HepG2 (cell line): ENCODE data around the gene IGSF8. TPM values are rescaled to one million over a fixed set of nuclear protein-coding genes. Genes with fewer than 3 reads are reported as not detected.

ENCODE experiments used
- ATAC-seq: fragments of 200-7000 bp; cut with Tn5 transposase; 3 replicates; pipeline ENCODE4 v1.9.1; 2020; ENCODE audit warnings: mild to moderate bottlenecking, moderate library complexity
- BruUV-seq: library from RNA; stranded (reverse); fragments of 400-500 nt; replicated peaks from 2 replicates; lab custom pipeline; 2021; lab: Mats Ljungman, UMichigan
- CTCF ChIA-PET: fragments of 300-600 bp; formaldehyde crosslinking; extraction: SDS; loops from one replicate; lab custom pipeline; 2021; ENCODE audit warnings: low total read pairs, inconsistent platforms, low intra/inter-chr PET ratio; lab: Yijun Ruan, JAX
- POLR2A ChIA-PET: fragments of 350-600 bp; sonication (Branson Sonifier 250); formaldehyde crosslinking; loops from one replicate; lab custom pipeline; 2020; ENCODE audit warnings: antibody characterized with exemption, inconsistent platforms; lab: Yijun Ruan, JAX
- DNase-seq: peaks from one replicate; pipeline ENCODE4 v3.0.0-alpha.2; 2015; ENCODE audit warnings: low spot score
- FAIRE-seq: peaks from 3 replicates; lab custom pipeline; 2011; peaks lifted over from hg19 to GRCh38; lab: Jason Lieb, UNC
- H2AFZ ChIP-seq: one replicate; pipeline ENCODE4 v1.6.1; 2011; ENCODE audit warnings: low read length, inconsistent platforms
- H3K27ac ChIP-seq: fragments of 300-600 bp; 3 replicates; pipeline ENCODE4 v1.8.0; 2011; ENCODE audit warnings: mixed run types, mild to moderate bottlenecking, mixed read lengths, low read length, inconsistent platforms; ENCODE audit not compliant: insufficient read depth; ENCODE audit errors: extremely low read length
- H3K27me3 ChIP-seq, 2 experiments: fragments of 200-600 bp in 1 of 2; 2 replicates in 1 of 2; 3 replicates in 1 of 2; pipeline versions ENCODE4 v1.6.0 to v1.8.0; 2011; ENCODE audit warnings: low read length in 2 of 2, mild to moderate bottlenecking in 2 of 2, moderate library complexity in 2 of 2, inconsistent platforms in 1 of 2; ENCODE audit not compliant: insufficient read depth in 2 of 2, control insufficient read depth in 1 of 2
- H3K36me3 ChIP-seq, 2 experiments: fragments of 200-600 bp in 1 of 2; replicated peaks in 1 of 2; 2 replicates in 1 of 2; 3 replicates in 1 of 2; pipeline versions ENCODE4 v1.5.1 to v1.8.0; 2011; ENCODE audit warnings: low read length in 2 of 2, inconsistent platforms in 1 of 2; ENCODE audit not compliant: insufficient read depth in 2 of 2, control insufficient read depth in 1 of 2
- H3K4me1 ChIP-seq: 2 replicates; pipeline ENCODE4 v1.5.1; 2012; ENCODE audit warnings: low read length, inconsistent platforms; ENCODE audit not compliant: insufficient read depth
- H3K4me2 ChIP-seq: 2 replicates; pipeline ENCODE4 v1.6.0; 2011; ENCODE audit warnings: low read depth, low read length, inconsistent platforms
- H3K4me3 ChIP-seq, 3 experiments: fragments of 200-600 bp in 1 of 3; sonication (generic), shearing (Covaris generic) in 1 of 3; replicated peaks in 1 of 3; 2 replicates each; pipeline ENCODE4 v1.5.1; 2011 to 2016; ENCODE audit warnings: low read length in 3 of 3, inconsistent platforms in 2 of 3, low read depth in 2 of 3, mild to moderate bottlenecking in 2 of 3, control low read depth in 1 of 3, mixed read lengths in 1 of 3; ENCODE audit not compliant: insufficient read depth in 1 of 3
- H3K79me2 ChIP-seq: one replicate; pipeline ENCODE4 v1.6.1; 2011; ENCODE audit warnings: low read length, inconsistent platforms; ENCODE audit not compliant: insufficient read depth
- H3K9ac ChIP-seq: 2 replicates; pipeline ENCODE4 v1.6.0; 2011; ENCODE audit warnings: mild to moderate bottlenecking, low read depth, low read length, inconsistent platforms; ENCODE audit not compliant: insufficient read depth
- H3K9me3 ChIP-seq: 2 replicates; pipeline ENCODE4 v1.5.1; 2012; ENCODE audit warnings: mild to moderate bottlenecking, low read length
- H4K20me1 ChIP-seq: 2 replicates; pipeline ENCODE4 v1.6.0; 2011; ENCODE audit warnings: inconsistent platforms, mild to moderate bottlenecking, low read length, moderate library complexity; ENCODE audit not compliant: insufficient read depth
- ATF7 ChIP-seq, 2 experiments: fragments of 450-650 bp in 1 of 2; sonication (generic) in 1 of 2; formaldehyde crosslinking in 1 of 2; IDR thresholded peaks; 2 replicates each; pipeline versions ENCODE4 v1.4.0 to v1.6.1; 2016 to 2020; ENCODE audit warnings: antibody characterized with exemption in 1 of 2, mild to moderate bottlenecking in 1 of 2, missing genetic modification reagents in 1 of 2
- CBFB ChIP-seq: sonication (generic); formaldehyde crosslinking; IDR thresholded peaks from 2 replicates; pipeline ENCODE4 v1.4.0; 2020; ENCODE audit warnings: missing genetic modification reagents
- CSRNP1 ChIP-seq: sonication (generic); formaldehyde crosslinking; IDR thresholded peaks from 2 replicates; pipeline ENCODE4 v1.8.1; 2023; ENCODE audit warnings: mild to moderate bottlenecking, missing genetic modification reagents
- DNMT3B ChIP-seq: conservative IDR thresholded peaks from 2 replicates; pipeline ENCODE4 v1.6.1; 2016; ENCODE audit warnings: missing biosample characterization, control low read depth
- FOXC1 ChIP-seq: sonication (generic); formaldehyde crosslinking; IDR thresholded peaks from 2 replicates; pipeline ENCODE4 v1.8.0; 2022; ENCODE audit warnings: mild to moderate bottlenecking, missing genetic modification reagents, borderline replicate concordance
- HCFC1 ChIP-seq: fragments of 150-350 bp; IDR thresholded peaks from 2 replicates; pipeline ENCODE4 v1.6.1; 2014; ENCODE audit warnings: low read depth, low read length
- HDAC1 ChIP-seq: sonication (generic); formaldehyde crosslinking; IDR thresholded peaks from 2 replicates; pipeline ENCODE4 v1.5.1; 2020; ENCODE audit warnings: mild to moderate bottlenecking, missing genetic modification reagents
- ISL2 ChIP-seq: sonication (generic); formaldehyde crosslinking; IDR thresholded peaks from 2 replicates; pipeline ENCODE4 v1.5.0; 2020; ENCODE audit warnings: missing genetic modification reagents
- MTA3 ChIP-seq: sonication (generic); formaldehyde crosslinking; IDR thresholded peaks from 2 replicates; pipeline ENCODE4 v1.4.0; 2020; ENCODE audit warnings: missing genetic modification reagents
- MTF2 ChIP-seq: sonication (generic); formaldehyde crosslinking; IDR thresholded peaks from 2 replicates; pipeline ENCODE4 v1.5.0; 2020; ENCODE audit warnings: missing genetic modification reagents, borderline replicate concordance
- POLR2A ChIP-seq, 2 experiments: IDR thresholded peaks; 2 replicates each; pipeline ENCODE4 v1.6.1; 2011; ENCODE audit warnings: low read depth in 2 of 2, low read length in 2 of 2, mild to moderate bottlenecking in 1 of 2, moderate library complexity in 1 of 2; ENCODE audit not compliant: insufficient read depth in 1 of 2
- SPEN ChIP-seq: sonication (generic); formaldehyde crosslinking; IDR thresholded peaks from 2 replicates; pipeline ENCODE4 v1.5.1; 2020; ENCODE audit warnings: low read depth, mild to moderate bottlenecking, missing genetic modification reagents
- SUZ12 ChIP-seq: fragments of 150-350 bp; IDR thresholded peaks from 2 replicates; pipeline ENCODE4 v1.6.1; 2014; ENCODE audit warnings: low read depth, low read length
- TP53 ChIP-seq: sonication (generic); formaldehyde crosslinking; conservative IDR thresholded peaks from 2 replicates; pipeline ENCODE4 v1.4.0; 2020; ENCODE audit warnings: missing genetic modification reagents
- U2AF2 ChIP-seq: fragments of 200-400 bp; formaldehyde crosslinking; IDR thresholded peaks from 2 replicates; pipeline ENCODE4 v1.6.1; 2017; ENCODE audit warnings: low read depth, mild to moderate bottlenecking, low read length
- ZFP62 ChIP-seq: sonication (generic); formaldehyde crosslinking; IDR thresholded peaks from 2 replicates; pipeline ENCODE4 v1.4.0; 2020; ENCODE audit warnings: missing genetic modification reagents
- ZKSCAN8 ChIP-seq: IDR thresholded peaks from 2 replicates; pipeline ENCODE4 v1.6.1; 2016; ENCODE audit warnings: borderline replicate concordance, missing genetic modification reagents, missing compliant biosample characterization
- WGBS: methylation state at CpG from one replicate; pipeline ENCODE4 v1.1.6; 2017; ENCODE audit warnings: low lambda C conversion rate; 5-methylcytosine and 5-hydroxymethylcytosine counted together
- in situ Hi-C: cut with HindIII; loops from 2 replicates; pipeline ENCODE4 v1.10.0; 2017; ENCODE audit warnings: low pct_unique_long_range_greater_than_20kb; ENCODE audit not compliant: extremely low pct_ligation_motif_present
- intact Hi-C: fragments of 100-400 bp; cut with micrococcal nuclease; formaldehyde crosslinking; loops from one replicate; pipeline ENCODE4 v1.10.0; 2022; ENCODE audit not compliant: unreplicated experiment
- polyA plus RNA-seq, 8 experiments: library from polyadenylated mRNA; depleted of rRNA in 3 of 8; stranded (reverse) in 7 of 8; unstranded in 1 of 8; fragments of >200 nt; fragmentation: Illumina TruSeq in 4 of 8; extraction: Trizol in 4 of 8; gene quantifications; 2 replicates each; pipeline versions ENCODE4 v1.2.1 to v1.2.3, GENCODE V29; 2011 to 2016; ENCODE audit warnings: low read depth in 4 of 8, missing spikeins in 1 of 8, mixed read lengths in 1 of 8; ENCODE audit not compliant: insufficient read depth in 1 of 8
- total RNA-seq, 5 experiments: library from RNA; depleted of rRNA; stranded (reverse); fragments of >200 nt; fragmentation: Illumina TruSeq; extraction: Trizol; gene quantifications; 2 replicates each; pipeline ENCODE4 v1.2.3, GENCODE V29; 2016; ENCODE audit warnings: low read depth in 1 of 5

IGSF8 gene
- total and polyA plus RNA-seq, 2 of the 13 experiments (the other 11 are each of a cell fraction or from before 2014, with no cell fraction given): 24.0 to 41.0 TPM

GRCh38 chr1:160136121-160136925 is 37.9 kb upstream of the IGSF8 start:
- no peak for FAIRE-seq
- H3K79me2 ChIP-seq: no peaks in the 10 kb centered on the region
- H3K4me1 ChIP-seq: peaks cover 13% of the 10 kb centered on the region
- H3K9ac ChIP-seq: no peak overlapping the region
- no peaks in the 10 kb centered on the region for H3K27me3 ChIP-seq
- no peak for DNase-seq
- H3K4me3 ChIP-seq: no peak overlapping the region
- 66% methylated on average over 20 of the region's 22 CpGs for WGBS
- intact Hi-C loops: no loop called here
- POLR2A ChIA-PET: no interaction called here
- no peak overlapping the region for H3K27ac ChIP-seq
- H3K9me3 ChIP-seq: no peaks in the 10 kb centered on the region
- no peak overlapping the region for H3K4me2 ChIP-seq
- no peaks in the 10 kb centered on the region for H3K36me3 ChIP-seq
- no peak for ATAC-seq
- H2AFZ ChIP-seq: no peak overlapping the region
- no TSS peak for BruUV-seq
- no peaks in the 10 kb centered on the region for H4K20me1 ChIP-seq
- TF ChIP-seq ZKSCAN8 (CRISPR knock-in tag) (no peak), MTF2 (CRISPR knock-in tag) (no peak), CBFB (CRISPR knock-in tag) (no peak), TP53 (CRISPR knock-in tag) (no peak), ISL2 (CRISPR knock-in tag) (no peak), POLR2A (IDR thresholded peaks at IDR 0.05; ENCODE audit: insufficient read depth in 1 of 2, low read depth in 2 of 2, low read length in 2 of 2) (no peak), SUZ12 (no peak), CSRNP1 (CRISPR knock-in tag) (no peak), ATF7 (IDR thresholded peaks at IDR 0.05) (no peak), ATF7 (CRISPR knock-in tag; IDR thresholded peaks at IDR 0.05) (no peak), HDAC1 (no peak), SPEN (CRISPR knock-in tag) (no peak), MTA3 (CRISPR knock-in tag) (no peak), U2AF2 (no peak), ZFP62 (CRISPR knock-in tag) (no peak), FOXC1 (CRISPR knock-in tag) (no peak), DNMT3B (CRISPR knock-in tag) (no peak), HCFC1 (no peak)
- in situ Hi-C loops: no loop called here
- CTCF ChIA-PET: no interaction called here
